Measurements from ENCODE around the gene STK36.

The STK36 gene

GRCh38 chr2:218710687-218711549 is 39.0 kb downstream of the STK36 start, which contains the start of gene TTLL4:
Gene TTLL4, plus strand, starts transcription at chr2:218710835. Its CDS starts 26,842 bp downstream, at chr2:218737677.
- TF ChIP-seq TAF1 (IDR thresholded peaks at IDR 0.05; ENCODE audit: borderline replicate concordance, insufficient read depth, low read length), result no peak
- peak; percentile 51; the same call in 1 of the 2 replicates for TF ChIP-seq POLR2AphosphoS5 (IDR thresholded peaks at IDR 0.05; ENCODE audit: low read depth, low read length)
- TF ChIP-seq FOXP2 (optimal IDR thresholded peaks at IDR 0.05; ENCODE audit: borderline replicate concordance, extremely low read depth, extremely low read length, insufficient read depth), result peak; percentile 83
- no peak for TF ChIP-seq REST (IDR thresholded peaks at IDR 0.05; ENCODE audit: insufficient read depth in 1 of 2, low read depth in 2 of 2, low read length in 2 of 2)

- TF ChIP-seq FOXP2 (optimal IDR thresholded peaks at IDR 0.05; ENCODE audit: borderline replicate concordance, extremely low read depth, extremely low read length, insufficient read depth), result no peak
- TF ChIP-seq REST (IDR thresholded peaks at IDR 0.05; ENCODE audit: insufficient read depth in 1 of 2, low read depth in 2 of 2, low read length in 2 of 2), result no peak
- no peak for TF ChIP-seq POLR2AphosphoS5 (IDR thresholded peaks at IDR 0.05; ENCODE audit: low read depth, low read length)
- TF ChIP-seq TAF1 (IDR thresholded peaks at IDR 0.05; ENCODE audit: borderline replicate concordance, insufficient read depth, low read length), result 0 out of 2 replicates have a peak, but pooled peaks have one; percentile 19
- TF ChIP-seq SIN3A (IDR thresholded peaks at IDR 0.05; ENCODE audit: borderline replicate concordance, insufficient read depth, low read length), result no peak
These were observed 39.7 kb downstream of the STK36 start for GRCh38 chr2:218711550-218711929.

- TF ChIP-seq FOXP2 (optimal IDR thresholded peaks at IDR 0.05; ENCODE audit: borderline replicate concordance, extremely low read depth, extremely low read length, insufficient read depth) (no peak), TAF1 (IDR thresholded peaks at IDR 0.05; ENCODE audit: borderline replicate concordance, insufficient read depth, low read length) (no peak), SIN3A (IDR thresholded peaks at IDR 0.05; ENCODE audit: borderline replicate concordance, insufficient read depth, low read length) (no peak)
These were observed 42.0 kb downstream of the STK36 start for GRCh38 chr2:218713922-218714321.

GRCh38 chr2:218716070-218716469 is 44.2 kb downstream of the STK36 start:
- no peak for TF ChIP-seq REST (IDR thresholded peaks at IDR 0.05; ENCODE audit: insufficient read depth in 1 of 2, low read depth in 2 of 2, low read length in 2 of 2)
- TF ChIP-seq TAF1 (IDR thresholded peaks at IDR 0.05; ENCODE audit: borderline replicate concordance, insufficient read depth, low read length), result no peak
- TF ChIP-seq SIN3A (IDR thresholded peaks at IDR 0.05; ENCODE audit: borderline replicate concordance, insufficient read depth, low read length), result no peak
- TF ChIP-seq POLR2AphosphoS5 (IDR thresholded peaks at IDR 0.05; ENCODE audit: low read depth, low read length), result no peak
- no peak for TF ChIP-seq FOXP2 (optimal IDR thresholded peaks at IDR 0.05; ENCODE audit: borderline replicate concordance, extremely low read depth, extremely low read length, insufficient read depth)

- TF ChIP-seq SIN3A (IDR thresholded peaks at IDR 0.05; ENCODE audit: borderline replicate concordance, insufficient read depth, low read length) (no peak), POLR2AphosphoS5 (IDR thresholded peaks at IDR 0.05; ENCODE audit: low read depth, low read length) (no peak), FOXP2 (optimal IDR thresholded peaks at IDR 0.05; ENCODE audit: borderline replicate concordance, extremely low read depth, extremely low read length, insufficient read depth) (no peak)
These were observed 45.4 kb downstream of the STK36 start for GRCh38 chr2:218717262-218717661.

- TF ChIP-seq SIN3A (IDR thresholded peaks at IDR 0.05; ENCODE audit: borderline replicate concordance, insufficient read depth, low read length), result no peak
- no peak for TF ChIP-seq FOXP2 (optimal IDR thresholded peaks at IDR 0.05; ENCODE audit: borderline replicate concordance, extremely low read depth, extremely low read length, insufficient read depth)
- no peak for TF ChIP-seq TAF1 (IDR thresholded peaks at IDR 0.05; ENCODE audit: borderline replicate concordance, insufficient read depth, low read length)
- TF ChIP-seq POLR2AphosphoS5 (IDR thresholded peaks at IDR 0.05; ENCODE audit: low read depth, low read length), result no peak
- no peak for TF ChIP-seq REST (IDR thresholded peaks at IDR 0.05; ENCODE audit: insufficient read depth in 1 of 2, low read depth in 2 of 2, low read length in 2 of 2)
These were observed 46.2 kb downstream of the STK36 start for GRCh38 chr2:218718058-218718457.

Measured in PFSK-1 (cell line).